T-helper 1 cell treated with Interleukin-12 subunit alpha and Interleukin-12 subunit beta and Interleukin-4 antibody, amounts not matched to agents 30 μg/mL and 1 μg/mL, for 36 hours (primary cell): Measurements from ENCODE around the gene MCC.

Experiments
- H3K27ac Mint-ChIP-seq: one replicate; pipeline ENCODE4 v1.8.0; 2021; ENCODE audit warnings: mild to moderate bottlenecking, mixed read lengths
- H3K27me3 Mint-ChIP-seq: one replicate; pipeline ENCODE4 v1.8.0; 2021; ENCODE audit warnings: low read depth, mixed read lengths
- H3K36me3 Mint-ChIP-seq: one replicate; pipeline ENCODE4 v1.8.0; 2021; ENCODE audit warnings: low read depth, mixed read lengths
- H3K4me1 Mint-ChIP-seq: one replicate; pipeline ENCODE4 v1.8.0; 2021; ENCODE audit warnings: low read depth, mixed read lengths
- H3K4me3 Mint-ChIP-seq: one replicate; pipeline ENCODE4 v1.8.0; 2021; ENCODE audit warnings: mild to moderate bottlenecking, moderate library complexity, mixed read lengths
- H3K9me3 Mint-ChIP-seq: one replicate; pipeline ENCODE4 v1.8.0; 2021; ENCODE audit warnings: mixed read lengths

Gene MCC

GRCh38 chr5:113042491-113043243 lies 445.6 kb downstream of the MCC start:
- H3K36me3 Mint-ChIP-seq, result no peaks in the 10 kb centered on the region
- H3K27ac Mint-ChIP-seq, result no peak overlapping the region
- no peak overlapping the region for H3K4me3 Mint-ChIP-seq
- H3K4me1 Mint-ChIP-seq, result no peaks in the 10 kb centered on the region
- H3K27me3 Mint-ChIP-seq, result no peaks in the 10 kb centered on the region
- H3K9me3 Mint-ChIP-seq, result no peaks in the 10 kb centered on the region

GRCh38 chr5:113040672-113041260 lies 447.5 kb downstream of the MCC start:
- Mint-ChIP-seq H3K27me3 (no peaks in the 10 kb centered on the region), H3K27ac (no peak overlapping the region)

GRCh38 chr5:113039934-113040285 lies 448.3 kb downstream of the MCC start:
- H3K27me3 Mint-ChIP-seq, result no peaks in the 10 kb centered on the region
- H3K27ac Mint-ChIP-seq, result no peak overlapping the region
- no peak overlapping the region for H3K4me3 Mint-ChIP-seq
- no peaks in the 10 kb centered on the region for H3K4me1 Mint-ChIP-seq
- H3K9me3 Mint-ChIP-seq, result no peaks in the 10 kb centered on the region
- no peaks in the 10 kb centered on the region for H3K36me3 Mint-ChIP-seq

More at GRCh38 chr5:113040672-113041260, 447.5 kb downstream of the MCC start:
- Mint-ChIP-seq H3K4me3 (no peak overlapping the region), H3K9me3 (no peaks in the 10 kb centered on the region), H3K4me1 (no peaks in the 10 kb centered on the region), H3K36me3 (no peaks in the 10 kb centered on the region)

GRCh38 chr5:113039229-113039933 lies 448.9 kb downstream of the MCC start:
- Mint-ChIP-seq H3K9me3 (no peaks in the 10 kb centered on the region), H3K36me3 (no peaks in the 10 kb centered on the region), H3K4me1 (no peaks in the 10 kb centered on the region), H3K27ac (no peak overlapping the region), H3K27me3 (no peaks in the 10 kb centered on the region), H3K4me3 (no peak overlapping the region)

- Mint-ChIP-seq H3K27ac (no peak overlapping the region), H3K4me1 (no peaks in the 10 kb centered on the region), H3K4me3 (no peak overlapping the region), H3K27me3 (no peaks in the 10 kb centered on the region), H3K9me3 (no peaks in the 10 kb centered on the region), H3K36me3 (no peaks in the 10 kb centered on the region)
These were observed 449.5 kb downstream of the MCC start for GRCh38 chr5:113038714-113039113.

GRCh38 chr5:113038136-113038535 lies 450.1 kb downstream of the MCC start:
- Mint-ChIP-seq H3K27me3 (no peaks in the 10 kb centered on the region), H3K4me1 (no peaks in the 10 kb centered on the region), H3K9me3 (no peaks in the 10 kb centered on the region), H3K27ac (no peak overlapping the region), H3K4me3 (no peak overlapping the region), H3K36me3 (no peaks in the 10 kb centered on the region)

GRCh38 chr5:113036826-113037225 lies 451.4 kb downstream of the MCC start:
- no peaks in the 10 kb centered on the region for H3K36me3 Mint-ChIP-seq
- no peak overlapping the region for H3K27ac Mint-ChIP-seq
- no peaks in the 10 kb centered on the region for H3K4me1 Mint-ChIP-seq
- H3K4me3 Mint-ChIP-seq, result no peak overlapping the region
- no peaks in the 10 kb centered on the region for H3K27me3 Mint-ChIP-seq
- no peaks in the 10 kb centered on the region for H3K9me3 Mint-ChIP-seq

GRCh38 chr5:113036321-113036720 lies 451.9 kb downstream of the MCC start:
- no peaks in the 10 kb centered on the region for H3K27me3 Mint-ChIP-seq
- no peak overlapping the region for H3K4me3 Mint-ChIP-seq
- no peaks in the 10 kb centered on the region for H3K4me1 Mint-ChIP-seq
- H3K9me3 Mint-ChIP-seq, result no peaks in the 10 kb centered on the region
- H3K27ac Mint-ChIP-seq, result no peak overlapping the region
- no peaks in the 10 kb centered on the region for H3K36me3 Mint-ChIP-seq

- H3K4me1 Mint-ChIP-seq, result no peaks in the 10 kb centered on the region
- no peaks in the 10 kb centered on the region for H3K27me3 Mint-ChIP-seq
- no peaks in the 10 kb centered on the region for H3K36me3 Mint-ChIP-seq
- no peaks in the 10 kb centered on the region for H3K9me3 Mint-ChIP-seq
- no peak overlapping the region for H3K27ac Mint-ChIP-seq
- no peak overlapping the region for H3K4me3 Mint-ChIP-seq
These were observed 453.2 kb downstream of the MCC start for GRCh38 chr5:113035096-113035495.

- Mint-ChIP-seq H3K4me1 (no peaks in the 10 kb centered on the region), H3K27ac (no peak overlapping the region), H3K27me3 (no peaks in the 10 kb centered on the region), H3K9me3 (no peaks in the 10 kb centered on the region), H3K36me3 (peaks cover 4% of the 10 kb centered on the region), H3K4me3 (no peak overlapping the region)
These were observed 454.0 kb downstream of the MCC start for GRCh38 chr5:113034182-113034773.

GRCh38 chr5:113031557-113031956 lies 456.7 kb downstream of the MCC start:
- Mint-ChIP-seq H3K36me3 (peaks cover 10% of the 10 kb centered on the region), H3K9me3 (no peaks in the 10 kb centered on the region), H3K4me1 (no peaks in the 10 kb centered on the region), H3K4me3 (no peak overlapping the region), H3K27ac (no peak overlapping the region), H3K27me3 (no peaks in the 10 kb centered on the region)

GRCh38 chr5:113031104-113031503 lies 457.1 kb downstream of the MCC start:
- no peaks in the 10 kb centered on the region for H3K27me3 Mint-ChIP-seq
- no peaks in the 10 kb centered on the region for H3K9me3 Mint-ChIP-seq
- H3K4me1 Mint-ChIP-seq, result no peaks in the 10 kb centered on the region
- H3K27ac Mint-ChIP-seq, result no peak overlapping the region
- no peak overlapping the region for H3K4me3 Mint-ChIP-seq
- H3K36me3 Mint-ChIP-seq, result peaks cover 11% of the 10 kb centered on the region

GRCh38 chr5:113029614-113030013 lies 458.6 kb downstream of the MCC start:
- Mint-ChIP-seq H3K27me3 (no peaks in the 10 kb centered on the region), H3K4me1 (peaks cover 2% of the 10 kb centered on the region), H3K27ac (no peak overlapping the region), H3K36me3 (peaks cover 17% of the 10 kb centered on the region), H3K9me3 (no peaks in the 10 kb centered on the region), H3K4me3 (no peak overlapping the region)

GRCh38 chr5:113027431-113027830 lies 460.8 kb downstream of the MCC start:
- peaks cover 21% of the 10 kb centered on the region for H3K4me1 Mint-ChIP-seq

GRCh38 chr5:113027015-113027414 lies 461.2 kb downstream of the MCC start:
- Mint-ChIP-seq H3K9me3 (no peaks in the 10 kb centered on the region), H3K4me3 (no peak overlapping the region), H3K36me3 (peaks cover 23% of the 10 kb centered on the region), H3K4me1 (peaks cover 25% of the 10 kb centered on the region), H3K27ac (no peak overlapping the region), H3K27me3 (no peaks in the 10 kb centered on the region)

More at GRCh38 chr5:113027431-113027830, 460.8 kb downstream of the MCC start:
- no peak overlapping the region for H3K4me3 Mint-ChIP-seq
- no peak overlapping the region for H3K27ac Mint-ChIP-seq
- no peaks in the 10 kb centered on the region for H3K9me3 Mint-ChIP-seq
- H3K36me3 Mint-ChIP-seq, result peaks cover 23% of the 10 kb centered on the region
- H3K27me3 Mint-ChIP-seq, result no peaks in the 10 kb centered on the region
